Measurements from ENCODE around the gene SMYD3. TPM values are rescaled to one million over a fixed set of nuclear protein-coding genes. Genes with fewer than 3 reads are reported as not detected.

The SMYD3 gene
- total RNA-seq, 1 experiment from 2014 or later: 18.7 TPM

- no peak for DNase-seq (ENCODE audit: low read depth)
Observed at GRCh38 chr1:246309247-246309884, 197.7 kb downstream of the SMYD3 start.

GRCh38 chr1:246308533-246309075 lies 198.5 kb downstream of the SMYD3 start:
- DNase-seq (ENCODE audit: low read depth): no peak

GRCh38 chr1:246306415-246307037 lies 200.6 kb downstream of the SMYD3 start:
- DNase-seq (ENCODE audit: low read depth): no peak

- DNase-seq (ENCODE audit: low read depth): no peak
Observed at GRCh38 chr1:246304484-246305259, 202.4 kb downstream of the SMYD3 start.

GRCh38 chr1:246302711-246303317 lies 204.3 kb downstream of the SMYD3 start:
- no peak for DNase-seq (ENCODE audit: low read depth)

GRCh38 chr1:246302251-246302625 lies 204.8 kb downstream of the SMYD3 start:
- no peak for DNase-seq (ENCODE audit: low read depth)

- no peak for DNase-seq (ENCODE audit: low read depth)
Observed at GRCh38 chr1:246301553-246302250, 205.4 kb downstream of the SMYD3 start.

- DNase-seq (ENCODE audit: low read depth): no peak
Observed at GRCh38 chr1:246300626-246301549, 206.2 kb downstream of the SMYD3 start.

- DNase-seq (ENCODE audit: low read depth): peak; percentile 53
Observed at GRCh38 chr1:246297279-246298265, 209.5 kb downstream of the SMYD3 start.

GRCh38 chr1:246295968-246296367 lies 211.1 kb downstream of the SMYD3 start:
- DNase-seq (ENCODE audit: low read depth): no peak

- DNase-seq (ENCODE audit: low read depth): no peak
Observed at GRCh38 chr1:246295340-246295739, 211.7 kb downstream of the SMYD3 start.

- DNase-seq (ENCODE audit: low read depth): no peak
Observed at GRCh38 chr1:246294263-246294662, 212.8 kb downstream of the SMYD3 start.

GRCh38 chr1:246293366-246294121 lies 213.5 kb downstream of the SMYD3 start:
- DNase-seq (ENCODE audit: low read depth): no peak

GRCh38 chr1:246292571-246292970 lies 214.5 kb downstream of the SMYD3 start:
- DNase-seq (ENCODE audit: low read depth): no peak

GRCh38 chr1:246291127-246291526 lies 216.0 kb downstream of the SMYD3 start:
- no peak for DNase-seq (ENCODE audit: low read depth)

GRCh38 chr1:246283771-246284410 lies 223.2 kb downstream of the SMYD3 start:
- no peak for DNase-seq (ENCODE audit: low read depth)

GRCh38 chr1:246281639-246282038 lies 225.4 kb downstream of the SMYD3 start:
- DNase-seq (ENCODE audit: low read depth): no peak

GRCh38 chr1:246281195-246281594 lies 225.9 kb downstream of the SMYD3 start:
- DNase-seq (ENCODE audit: low read depth): no peak
